Pancreas (tissue), 10 donors: ENCODE data around the gene GTF3C1. TPM values are rescaled to one million over a fixed set of nuclear protein-coding genes. Genes with fewer than 3 reads are reported as not detected.

Experiments used
- ATAC-seq, 4 donors: fragments of 200-7000 bp; cut with Tn5 transposase; one replicate each; pipeline versions ENCODE4 v1.8.0 to v1.9.1; 2020; ENCODE audit warnings: mild to moderate bottlenecking in 4 of 4, moderate library complexity in 4 of 4
- DNase-seq, 6 donors: peaks; one replicate each; pipeline ENCODE4 v3.0.0-alpha.2; 2020
- FAIRE-seq: peaks from 2 replicates; lab custom pipeline; 2012; peaks lifted over from hg19 to GRCh38; lab: Jason Lieb, UNC
- H3K27ac ChIP-seq, 4 donors: fragments of 200-600 bp; sonication (generic); 1 replicate in 3 of 4; 2 replicates in 1 of 4; pipeline versions ENCODE4 v1.5.0 to v1.8.0; 2020
- H3K27me3 ChIP-seq, 4 donors: fragments of 200-600 bp; one replicate each; pipeline ENCODE4 v1.8.0; 2021
- H3K36me3 ChIP-seq, 3 donors: fragments of 200-600 bp; sonication (generic) in 1 of 3; one replicate each; pipeline versions ENCODE4 v1.5.0 to v1.8.0; 2020 to 2021
- H3K4me1 ChIP-seq, 3 donors: fragments of 200-600 bp; one replicate each; pipeline ENCODE4 v1.8.0; 2021
- H3K4me3 ChIP-seq, 4 donors: fragments of 200-600 bp; sonication (generic) in 2 of 4; one replicate each; pipeline versions ENCODE4 v1.5.0 to v1.8.0; 2020 to 2021
- H3K9me3 ChIP-seq, 4 donors: fragments of 200-600 bp; one replicate each; pipeline ENCODE4 v1.8.0; 2021
- CTCF ChIP-seq, 4 donors: fragments of 200-600 bp; sonication (generic) in 3 of 4; IDR thresholded peaks; one replicate each; pipeline versions ENCODE4 v1.5.0 to v1.8.0; 2021; ENCODE audit warnings: antibody characterized with exemption in 4 of 4
- WGBS, 2 donors: extraction: QIAGEN DNeasy Blood & Tissue Kit; methylation state at CpG; one replicate each; pipeline ENCODE4 v1.1.7; 2013; 5-methylcytosine and 5-hydroxymethylcytosine counted together
- intact Hi-C, 3 donors: fragments of 100-400 bp; cut with DNase I; formaldehyde crosslinking; loops; one replicate each; pipeline versions ENCODE4 v1.11.1 to v1.14.2; 2022
- polyA plus RNA-seq, 2 donors: library from polyadenylated mRNA; stranded (reverse); fragments of 200-250 nt; gene quantifications; one replicate each; pipeline ENCODE4 v1.2.3, GENCODE V29; 2013
- total RNA-seq, 6 donors: library from RNA; stranded (reverse); fragmentation: NEBNext Ultra II Directional in 4 of 6; extraction: Animal tissue kit (Norgen Biotek cat#: 25700) in 4 of 6; gene quantifications; one replicate each; pipeline versions ENCODE4 v1.2.1 to v1.2.4, GENCODE V29; 2021 to 2023
- donor health status: healthy with polysubstance abuse.
- donor health status: DM: no; HTN: no; CAD: no; lungs with moderate emphysema.
- donor health status: DM: no; HTN: no; CAD: no.
- donor health status: control.
- donor health status: control.
- donor health status: Bipolar disorder and iron deficiency.
- donor health status: DM: yes; HTN: yes; CAD: no.
- donor health status: DM: no; HTN: no; CAD: no.
- donor health status: DM: no; HTN: no; CAD: no.
- donor health status: DM: yes; HTN: yes; CAD: no.

GTF3C1 gene
- total and polyA plus RNA-seq, 8 donors, result 31.5 to 113 (median 43.8) TPM

- Histone ChIP-seq H3K27ac (no peak overlapping the region), H3K4me3 (no peak overlapping the region), H3K9me3 (no peaks in the 10 kb centered on the region), H3K36me3 (peaks cover 7 to 95% (median 58%) of the 10 kb centered on the region in 3 donors), H3K27me3 (no peaks in the 10 kb centered on the region), H3K4me1 (no peaks in the 10 kb centered on the region)
- 97 to 98% methylated on average over 22 of the region's 22 CpGs for WGBS, 2 donors
- DNase-seq (peak in 2 of 6 donors; percentile 53 to 63), FAIRE-seq (no peak), ATAC-seq (no peak)
- intact Hi-C loops, result no loop called here
- TF ChIP-seq CTCF (IDR thresholded peaks at IDR 0.05), result no peak
These were observed 80.7 kb downstream of the GTF3C1 start for GRCh38 chr16:27468941-27469531.

- ATAC-seq (no peak), FAIRE-seq (no peak), DNase-seq (peak in 1 of 6 donors; percentile 23)
- TF ChIP-seq CTCF (IDR thresholded peaks at IDR 0.05), result no peak
- intact Hi-C loops, result no loop called here
- H3K9me3 ChIP-seq, result no peaks in the 10 kb centered on the region
- H3K36me3 ChIP-seq, result peaks cover 7 to 97% (median 57%) of the 10 kb centered on the region in 3 donors
- no peak overlapping the region for H3K27ac ChIP-seq
- WGBS, 2 donors, result 83 to 85% methylated on average over 8 of the region's 8 CpGs
- no peaks in the 10 kb centered on the region for H3K4me1 ChIP-seq
- no peaks in the 10 kb centered on the region for H3K27me3 ChIP-seq
- no peak overlapping the region for H3K4me3 ChIP-seq
These were observed 84.2 kb downstream of the GTF3C1 start for GRCh38 chr16:27465483-27465879.

- no peak for FAIRE-seq
- no peak for DNase-seq
- 89 to 92% methylated on average over 32 to 33 of the region's 33 CpGs for WGBS, 2 donors
These were observed 84.9 kb downstream of the GTF3C1 start for GRCh38 chr16:27464626-27465482.

GRCh38 chr16:27463741-27464591, 85.7 kb downstream of the GTF3C1 start:
- FAIRE-seq, result no peak
- H3K4me1 ChIP-seq, result no peaks in the 10 kb centered on the region

More at GRCh38 chr16:27464626-27465482, 84.9 kb downstream of the GTF3C1 start:
- Histone ChIP-seq H3K36me3 (peaks cover 7 to 91% (median 52%) of the 10 kb centered on the region in 3 donors), H3K27ac (no peak overlapping the region), H3K4me3 (no peak overlapping the region), H3K4me1 (no peaks in the 10 kb centered on the region), H3K9me3 (no peaks in the 10 kb centered on the region), H3K27me3 (no peaks in the 10 kb centered on the region)
- TF ChIP-seq CTCF (IDR thresholded peaks at IDR 0.05), result no peak
- intact Hi-C loops, result loop anchor here in 1 of 3 donors (5.0 kb wide), 1 partner anchor 298 kb away; no protein-coding TSS in a partner anchor
- ATAC-seq, result no peak

More at GRCh38 chr16:27463741-27464591, 85.7 kb downstream of the GTF3C1 start:
- Histone ChIP-seq H3K36me3 (peaks cover 7 to 82% (median 45%) of the 10 kb centered on the region in 3 donors), H3K27ac (no peak overlapping the region), H3K27me3 (no peaks in the 10 kb centered on the region), H3K4me3 (no peak overlapping the region), H3K9me3 (no peaks in the 10 kb centered on the region)
- intact Hi-C loops, result loop anchor here in 1 of 3 donors (5.0 kb wide), 1 partner anchor 297 kb away; no protein-coding TSS in a partner anchor
- no peak for ATAC-seq
- no peak for TF ChIP-seq CTCF (IDR thresholded peaks at IDR 0.05)
- peak in 2 of 6 donors; percentile 36 to 46 for DNase-seq
- 91 to 96% methylated on average over 32 of the region's 32 CpGs for WGBS, 2 donors
